Activated naive CD8-positive, alpha-beta T cell treated with anti-CD3 and anti-CD28 coated beads, Interleukin-2, amount 10 ng/mL, durations not matched to agents 7 days and 5 days (primary cell): ENCODE measurements around the gene SV2A. TPM values are rescaled to one million over a fixed set of nuclear protein-coding genes. Genes with fewer than 3 reads are reported as not detected.
A peak's percentile ranks its signal among the peaks of the same experiment; 100 is the strongest.

Experiments
- ATAC-seq: fragments of 150-1000 bp; cut with Tn5 transposase; one replicate; pipeline ENCODE4 v1.10.0; 2021; ENCODE audit warnings: low read depth, moderate library complexity
- POLR2A ChIA-PET: fragments of 350-600 bp; sonication (Branson Sonifier 250); formaldehyde crosslinking; loops from one replicate; lab custom pipeline; 2021; ENCODE audit warnings: antibody characterized with exemption; lab: Charles Lee
- DNase-seq: peaks from one replicate; pipeline ENCODE4 v3.0.0; 2021
- H3K27ac Mint-ChIP-seq: one replicate; pipeline ENCODE4 v1.8.0; 2022; ENCODE audit warnings: mild to moderate bottlenecking, mixed read lengths
- H3K27me3 Mint-ChIP-seq: one replicate; pipeline ENCODE4 v1.8.0; 2022; ENCODE audit warnings: mild to moderate bottlenecking, moderate library complexity, mixed read lengths
- H3K36me3 Mint-ChIP-seq: one replicate; pipeline ENCODE4 v1.8.0; 2021; ENCODE audit warnings: mild to moderate bottlenecking, mixed read lengths
- H3K4me1 Mint-ChIP-seq: one replicate; pipeline ENCODE4 v1.8.0; 2021; ENCODE audit warnings: mixed read lengths
- H3K4me3 Mint-ChIP-seq: one replicate; pipeline ENCODE4 v1.8.0; 2022; ENCODE audit warnings: mild to moderate bottlenecking, moderate library complexity, mixed read lengths
- H3K9me3 Mint-ChIP-seq: one replicate; pipeline ENCODE4 v1.8.0; 2021; ENCODE audit warnings: mixed read lengths
- total RNA-seq, 2 experiments: library from RNA; stranded (reverse); gene quantifications; one replicate each; pipeline ENCODE4 v1.2.3, GENCODE V29; 2021

SV2A gene
- total RNA-seq, 2 experiments from 2014 or later = 23.9 to 27.5 TPM

- Mint-ChIP-seq H3K9me3 (no peaks in the 10 kb centered on the region), H3K36me3 (peaks cover 42% of the 10 kb centered on the region), H3K27me3 (no peaks in the 10 kb centered on the region), H3K27ac (no peak overlapping the region), H3K4me1 (peaks cover 41% of the 10 kb centered on the region), H3K4me3 (peak overlapping the region; percentile 99)
- POLR2A ChIA-PET = interaction anchor here (2.2 kb wide), 1 partner anchor 39 kb away, joined by 17 read pairs; a partner anchor contains a TSS
- DNase-seq (no peak), ATAC-seq (no peak)
Measured at GRCh38 chr1:149926296-149926695, 8.7 kb upstream of the SV2A start.

- Mint-ChIP-seq H3K9me3 (no peaks in the 10 kb centered on the region), H3K27me3 (no peaks in the 10 kb centered on the region), H3K4me1 (peaks cover 38% of the 10 kb centered on the region), H3K4me3 (peak overlapping the region; percentile 99), H3K27ac (no peak overlapping the region), H3K36me3 (peaks cover 41% of the 10 kb centered on the region)
- ATAC-seq (no peak), DNase-seq (no peak)
- POLR2A ChIA-PET = interaction anchor here (2.2 kb wide), 1 partner anchor 38 kb away, joined by 17 read pairs; a partner anchor contains a TSS
Measured at GRCh38 chr1:149925751-149926150, 8.1 kb upstream of the SV2A start.

DNA sequence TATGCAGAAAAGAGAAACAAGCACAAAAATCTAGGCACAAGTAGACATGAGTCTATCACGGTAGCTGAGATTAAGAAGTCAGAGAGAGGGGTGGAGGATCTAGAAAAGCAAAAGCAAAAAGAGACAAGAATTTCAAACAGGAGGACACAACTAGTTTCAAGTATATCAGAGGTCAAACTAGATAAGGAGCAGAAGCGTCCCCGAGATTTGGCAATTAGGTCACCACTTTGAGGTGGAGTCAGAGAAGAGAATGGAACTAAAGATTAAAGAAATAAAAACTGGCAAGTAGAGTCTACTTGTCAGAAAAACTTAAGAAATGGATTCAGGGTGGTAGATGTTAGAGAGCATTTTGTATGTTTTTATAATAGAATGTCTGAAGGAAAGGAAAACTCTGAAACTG is 7.7 kb upstream of the SV2A start:
- H3K9me3 Mint-ChIP-seq = no peaks in the 10 kb centered on the region

GRCh38 chr1:149923626-149924025 is 6.0 kb upstream of the SV2A start:
- Mint-ChIP-seq H3K27me3 (no peaks in the 10 kb centered on the region), H3K4me3 (no peak overlapping the region), H3K27ac (no peak overlapping the region), H3K4me1 (peaks cover 28% of the 10 kb centered on the region), H3K36me3 (peaks cover 41% of the 10 kb centered on the region), H3K9me3 (no peaks in the 10 kb centered on the region)
- DNase-seq = no peak
- no peak for ATAC-seq
- POLR2A ChIA-PET = interaction anchor here (0.6 kb wide), 1 partner anchor 955 kb away, joined by 3 read pairs; no protein-coding TSS in a partner anchor

More for the DNA sequence above, 7.7 kb upstream of the SV2A start:
- POLR2A ChIA-PET = interaction anchor here (2.2 kb wide), 1 partner anchor 38 kb away, joined by 17 read pairs; a partner anchor contains a TSS
- no peaks in the 10 kb centered on the region for H3K27me3 Mint-ChIP-seq
- ATAC-seq (no peak), DNase-seq (no peak)
- peaks cover 41% of the 10 kb centered on the region for H3K36me3 Mint-ChIP-seq
- H3K27ac Mint-ChIP-seq = no peak overlapping the region
- peak overlapping the region; percentile 99 for H3K4me3 Mint-ChIP-seq
- H3K4me1 Mint-ChIP-seq = peaks cover 35% of the 10 kb centered on the region

- POLR2A ChIA-PET = interaction anchor here (1.2 to 3.5 kb wide), 7 partner anchors 11 to 73 kb away, joined by 3 to 49 read pairs (median 8); partner anchors contain the start of genes BOLA1 and SF3B4
- H3K27ac Mint-ChIP-seq = peak overlapping the region; percentile 91
- H3K4me1 Mint-ChIP-seq = peaks cover 42% of the 10 kb centered on the region
Measured at GRCh38 chr1:149916898-149917252, 769 bp downstream of the SV2A start.

DNA sequence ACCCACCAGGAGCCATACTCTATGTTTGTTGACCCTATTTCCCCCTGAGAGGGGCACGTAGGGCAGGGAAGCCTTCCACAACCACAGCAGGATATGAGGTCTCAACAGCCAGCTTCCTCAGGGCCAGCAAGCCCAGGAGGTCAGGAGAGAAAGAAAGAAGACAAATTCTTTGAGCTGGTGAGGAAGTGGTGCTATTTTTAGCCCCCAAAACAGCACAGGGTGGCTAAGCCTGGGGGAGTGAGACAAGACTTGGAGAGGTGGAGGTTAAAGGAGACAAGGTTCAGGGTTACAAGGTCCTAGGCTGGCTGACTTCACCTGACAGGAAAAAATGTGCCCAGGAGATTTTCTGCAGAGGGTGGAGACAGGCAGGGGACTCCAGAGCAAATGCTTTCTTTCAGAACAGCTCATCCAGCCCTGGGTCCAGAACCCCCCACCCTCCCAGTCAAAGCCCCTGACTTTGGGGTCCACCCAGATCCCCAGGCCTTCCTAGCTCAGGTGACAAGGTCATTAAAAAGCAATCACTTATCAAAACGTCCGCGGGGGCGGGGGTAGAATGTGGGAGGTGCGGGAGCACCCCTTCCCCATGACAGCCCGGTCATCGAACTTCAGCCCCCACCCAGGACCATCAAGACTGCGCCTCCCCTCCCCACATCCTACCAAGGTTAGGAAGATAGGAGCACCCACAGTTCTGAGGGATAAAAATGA is 1.3 kb downstream of the SV2A start:
- DNase-seq (no peak), ATAC-seq (peak; percentile 48)
- Mint-ChIP-seq H3K27me3 (no peaks in the 10 kb centered on the region), H3K9me3 (no peaks in the 10 kb centered on the region), H3K36me3 (peaks cover 12% of the 10 kb centered on the region), H3K27ac (peak overlapping the region; percentile 91), H3K4me3 (peak overlapping the region; percentile 96), H3K4me1 (peaks cover 42% of the 10 kb centered on the region)
- POLR2A ChIA-PET = interaction anchor here (1.2 to 3.5 kb wide), 7 partner anchors 11 to 73 kb away, joined by 3 to 49 read pairs (median 8); partner anchors contain the start of genes BOLA1 and SF3B4

More at GRCh38 chr1:149916898-149917252, 769 bp downstream of the SV2A start:
- peaks cover 15% of the 10 kb centered on the region for H3K36me3 Mint-ChIP-seq
- no peak for DNase-seq
- ATAC-seq = no peak
- H3K27me3 Mint-ChIP-seq = no peaks in the 10 kb centered on the region
- H3K9me3 Mint-ChIP-seq = no peaks in the 10 kb centered on the region
- peak overlapping the region; percentile 96 for H3K4me3 Mint-ChIP-seq

GRCh38 chr1:149915429-149916192 is 2.0 kb downstream of the SV2A start:
- Mint-ChIP-seq H3K36me3 (peaks cover 17% of the 10 kb centered on the region), H3K27ac (peak overlapping the region; percentile 91), H3K4me3 (peak overlapping the region; percentile 96), H3K4me1 (peaks cover 42% of the 10 kb centered on the region), H3K27me3 (no peaks in the 10 kb centered on the region), H3K9me3 (no peaks in the 10 kb centered on the region)
- POLR2A ChIA-PET = interaction anchor here (1.2 to 3.5 kb wide), 8 partner anchors 10 to 72 kb away, joined by 3 to 49 read pairs (median 6); partner anchors contain the start of genes BOLA1 and SF3B4
- ATAC-seq = no peak
- DNase-seq = no peak

GRCh38 chr1:149914545-149914944 is 3.1 kb downstream of the SV2A start:
- Mint-ChIP-seq H3K9me3 (no peaks in the 10 kb centered on the region), H3K4me1 (peaks cover 42% of the 10 kb centered on the region), H3K4me3 (no peak overlapping the region), H3K27me3 (no peaks in the 10 kb centered on the region), H3K36me3 (peaks cover 21% of the 10 kb centered on the region), H3K27ac (peak overlapping the region; percentile 59)
- ATAC-seq (no peak), DNase-seq (no peak)
- POLR2A ChIA-PET = interaction anchor here (0.8 to 3.5 kb wide), 3 partner anchors 13 to 27 kb away, joined by 3 to 49 read pairs (median 4); a partner anchor contains a TSS

- ATAC-seq = no peak
- POLR2A ChIA-PET = interaction anchor here (1.1 to 2.8 kb wide), 2 partner anchors 10 to 19 kb away, joined by 3 to 14 read pairs; partner anchors contain the start of gene SV2A
- Mint-ChIP-seq H3K36me3 (peaks cover 44% of the 10 kb centered on the region), H3K27me3 (no peaks in the 10 kb centered on the region), H3K27ac (no peak overlapping the region), H3K4me1 (peaks cover 8% of the 10 kb centered on the region), H3K9me3 (no peaks in the 10 kb centered on the region), H3K4me3 (no peak overlapping the region)
- no peak for DNase-seq
Measured at GRCh38 chr1:149906570-149907075, 11.0 kb downstream of the SV2A start.

DNA sequence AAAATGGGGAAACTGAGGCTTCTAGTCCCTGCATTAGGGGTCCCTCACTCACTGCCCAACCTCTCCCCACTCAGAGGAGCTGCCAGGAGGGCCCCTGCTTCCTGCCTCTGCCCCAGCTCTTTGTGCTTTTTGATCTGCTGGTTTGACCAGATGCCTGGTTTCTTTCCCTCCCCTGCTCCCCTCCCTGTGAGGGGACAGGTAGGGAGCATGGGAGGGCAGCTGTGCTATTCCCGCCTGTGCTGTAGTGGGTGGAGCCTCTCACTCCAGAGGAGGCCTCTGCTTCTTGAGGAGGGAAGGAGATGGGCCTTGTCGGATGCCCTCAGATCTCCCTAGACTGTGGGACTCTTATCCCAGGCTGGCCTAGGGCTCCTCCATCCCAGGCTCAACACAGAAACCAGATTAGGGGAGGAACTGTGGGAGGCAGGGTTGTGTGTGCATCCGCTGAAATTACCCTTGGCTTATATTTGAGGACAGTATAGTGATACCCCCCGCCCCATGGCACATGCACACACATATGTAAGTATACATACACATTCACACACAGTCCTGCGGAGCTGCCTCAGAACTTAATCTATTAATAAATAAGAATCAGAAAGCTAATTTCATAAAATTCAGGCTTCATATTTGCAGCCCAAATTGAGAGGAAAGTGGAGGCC is 13.7 kb downstream of the SV2A start:
- peaks cover 20% of the 10 kb centered on the region for H3K4me1 Mint-ChIP-seq
- DNase-seq (no peak), ATAC-seq (no peak)
- H3K27me3 Mint-ChIP-seq = no peaks in the 10 kb centered on the region
- H3K9me3 Mint-ChIP-seq = no peaks in the 10 kb centered on the region
- peaks cover 36% of the 10 kb centered on the region for H3K36me3 Mint-ChIP-seq
- no peak overlapping the region for H3K4me3 Mint-ChIP-seq
- peak overlapping the region; percentile 52 for H3K27ac Mint-ChIP-seq
- POLR2A ChIA-PET = interaction anchor here (0.6 to 2.8 kb wide), 3 partner anchors 13 to 277 kb away, joined by 4 to 14 read pairs (median 5); partner anchors contain the start of gene SV2A

DNA sequence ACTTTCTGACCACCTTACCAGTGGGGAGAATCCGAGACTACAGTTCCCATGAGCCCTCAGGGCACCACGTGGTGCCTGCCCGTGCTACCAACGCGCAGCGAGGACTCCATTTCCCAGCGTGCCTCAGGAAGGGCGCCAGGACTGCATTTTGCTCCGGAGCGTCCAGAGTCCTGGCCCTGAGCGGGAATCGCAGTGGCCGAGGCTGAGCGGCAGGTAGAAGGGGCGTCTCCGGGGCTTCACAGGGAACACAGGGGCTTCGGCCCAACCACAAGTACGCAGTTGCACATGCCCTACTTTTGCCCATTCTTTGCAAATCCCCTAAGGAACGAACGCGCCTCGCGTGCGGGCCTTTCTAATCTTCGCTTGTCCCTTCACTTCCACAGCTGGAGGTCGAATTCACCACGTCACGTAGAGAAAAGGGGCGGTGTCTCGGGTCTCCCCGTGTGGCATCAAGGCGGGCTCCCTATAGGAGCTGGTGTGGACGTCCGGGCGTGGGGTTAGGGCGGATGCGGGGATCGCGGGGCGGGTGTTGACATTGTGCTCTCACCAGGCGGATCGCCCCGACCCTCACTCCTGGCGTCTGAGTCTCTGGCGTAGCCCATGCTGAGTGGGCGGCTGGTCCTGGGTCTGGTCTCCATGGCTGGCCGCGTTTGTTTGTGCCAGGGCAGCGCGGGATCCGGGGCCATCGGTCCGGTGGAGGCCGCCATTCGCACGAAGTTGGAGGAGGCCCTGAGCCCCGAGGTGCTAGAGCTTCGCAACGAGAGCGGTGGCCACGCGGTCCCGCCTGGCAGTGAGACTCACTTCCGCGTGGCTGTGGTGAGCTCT is 18.0 kb downstream of the SV2A start, which contains the start of gene BOLA1:
BOLA1 (plus strand) TSS at position 109 of the 825 bp plus-strand sequence; CDS start at position 601, 492 bp downstream.
- peak within 1 kb of the TSS; percentile 89 for H3K4me3 Mint-ChIP-seq
- H3K9me3 Mint-ChIP-seq = peaks cover 2% of the 10 kb centered on the region
- POLR2A ChIA-PET = interaction anchor here (0.9 to 4.4 kb wide), 5 partner anchors 11 to 28 kb away, joined by 3 to 54 read pairs (median 8); a partner anchor contains a TSS
- H3K4me1 Mint-ChIP-seq = peaks cover 20% of the 10 kb centered on the region
- H3K36me3 Mint-ChIP-seq = peaks cover 18% of the 10 kb centered on the region
- ATAC-seq = peak; percentile 94
- no peaks in the 10 kb centered on the region for H3K27me3 Mint-ChIP-seq
- DNase-seq = peak; percentile 81
- H3K27ac Mint-ChIP-seq = peak within 1 kb of the TSS; percentile 92
